HepG2 (cell line): ENCODE data around the gene ZMYND8. TPM values are rescaled to one million over a fixed set of nuclear protein-coding genes. Genes with fewer than 3 reads are reported as not detected.

Source experiments
- ATF3 ChIP-seq: sonication (generic); formaldehyde crosslinking; IDR thresholded peaks from 2 replicates; pipeline ENCODE4 v1.4.0; 2020; ENCODE audit warnings: missing genetic modification reagents
- CBX2 ChIP-seq, 2 experiments: fragments of 200-600 bp in 1 of 2; sonication (generic); formaldehyde crosslinking in 1 of 2; IDR thresholded peaks; 2 replicates each; pipeline versions ENCODE4 v1.7.0 to v1.8.1; 2018 to 2022; ENCODE audit warnings: low read depth in 2 of 2, low read length in 1 of 2, mild to moderate bottlenecking in 1 of 2, missing genetic modification reagents in 1 of 2
- GATAD2A ChIP-seq: IDR thresholded peaks from 2 replicates; pipeline ENCODE4 v1.6.1; 2016
- HIVEP1 ChIP-seq: sonication (generic); formaldehyde crosslinking; IDR thresholded peaks from 2 replicates; pipeline ENCODE4 v1.4.0; 2020; ENCODE audit warnings: mild to moderate bottlenecking, missing genetic modification reagents
- KDM5A ChIP-seq: fragments of 200-600 bp; sonication (generic); IDR thresholded peaks from 2 replicates; pipeline ENCODE4 v1.7.0; 2018; ENCODE audit warnings: antibody characterized with exemption, mild to moderate bottlenecking, low read length, borderline replicate concordance
- LBX2 ChIP-seq: sonication (generic); formaldehyde crosslinking; IDR thresholded peaks from 2 replicates; pipeline ENCODE4 v1.5.0; 2020; ENCODE audit warnings: missing genetic modification reagents, mild to moderate bottlenecking, borderline replicate concordance
- NR3C1 ChIP-seq: sonication (generic); formaldehyde crosslinking; IDR thresholded peaks from 2 replicates; pipeline ENCODE4 v1.4.0; 2020; ENCODE audit warnings: missing genetic modification reagents
- SIN3A ChIP-seq: IDR thresholded peaks from 2 replicates; pipeline ENCODE4 v1.6.1; 2011; ENCODE audit warnings: low read depth, mild to moderate bottlenecking, control low read depth, low read length, borderline replicate concordance
- SNAI1 ChIP-seq: sonication (generic); formaldehyde crosslinking; IDR thresholded peaks from 2 replicates; pipeline ENCODE4 v1.5.0; 2020; ENCODE audit warnings: mild to moderate bottlenecking, missing genetic modification reagents, borderline replicate concordance
- TP53 ChIP-seq: sonication (generic); formaldehyde crosslinking; conservative IDR thresholded peaks from 2 replicates; pipeline ENCODE4 v1.4.0; 2020; ENCODE audit warnings: missing genetic modification reagents
- ZBTB49 ChIP-seq: sonication (generic); formaldehyde crosslinking; IDR thresholded peaks from 2 replicates; pipeline ENCODE4 v1.4.0; 2020; ENCODE audit warnings: missing genetic modification reagents, borderline replicate concordance
- ZC3H13 ChIP-seq: sonication (generic); formaldehyde crosslinking; IDR thresholded peaks from 2 replicates; pipeline ENCODE4 v1.8.1; 2023; ENCODE audit warnings: mild to moderate bottlenecking, missing genetic modification reagents, moderate library complexity
- ZNF234 ChIP-seq: sonication (generic); formaldehyde crosslinking; conservative IDR thresholded peaks from 2 replicates; pipeline ENCODE4 v1.5.1; 2020; ENCODE audit warnings: mild to moderate bottlenecking, missing genetic modification reagents
- ZNF318 ChIP-seq: sonication (generic); formaldehyde crosslinking; IDR thresholded peaks from 2 replicates; pipeline ENCODE4 v1.4.0; 2020; ENCODE audit warnings: mild to moderate bottlenecking, missing genetic modification reagents
- ZNF33B ChIP-seq: sonication (generic); formaldehyde crosslinking; IDR thresholded peaks from 2 replicates; pipeline ENCODE4 v1.5.1; 2020; ENCODE audit warnings: mild to moderate bottlenecking, missing genetic modification reagents
- ZNF460 ChIP-seq: sonication (generic); formaldehyde crosslinking; IDR thresholded peaks from 2 replicates; pipeline ENCODE4 v1.5.1; 2020; ENCODE audit warnings: missing genetic modification reagents, mild to moderate bottlenecking, borderline replicate concordance
- ZNF629 ChIP-seq: sonication (generic); formaldehyde crosslinking; conservative IDR thresholded peaks from 2 replicates; pipeline ENCODE4 v1.5.0; 2020; ENCODE audit warnings: missing genetic modification reagents
- polyA plus RNA-seq, 8 experiments: library from polyadenylated mRNA; depleted of rRNA in 3 of 8; stranded (reverse) in 7 of 8; unstranded in 1 of 8; fragments of >200 nt; fragmentation: Illumina TruSeq in 4 of 8; extraction: Trizol in 4 of 8; gene quantifications; 2 replicates each; pipeline versions ENCODE4 v1.2.1 to v1.2.3, GENCODE V29; 2011 to 2016; ENCODE audit warnings: low read depth in 4 of 8, missing spikeins in 1 of 8, mixed read lengths in 1 of 8; ENCODE audit not compliant: insufficient read depth in 1 of 8
- total RNA-seq, 5 experiments: library from RNA; depleted of rRNA; stranded (reverse); fragments of >200 nt; fragmentation: Illumina TruSeq; extraction: Trizol; gene quantifications; 2 replicates each; pipeline ENCODE4 v1.2.3, GENCODE V29; 2016; ENCODE audit warnings: low read depth in 1 of 5

The ZMYND8 gene
- total and polyA plus RNA-seq, 2 of the 13 experiments (the other 11 are each of a cell fraction or from before 2014, with no cell fraction given): 53.9 to 84.7 TPM

GRCh38 chr20:47353692-47354463 is 2.6 kb downstream of the ZMYND8 start (continued):
- TF ChIP-seq CBX2 (IDR thresholded peaks at IDR 0.05; ENCODE audit: low read depth, low read length) (no peak), CBX2 (CRISPR knock-in tag; IDR thresholded peaks at IDR 0.05; ENCODE audit: low read depth) (no peak), ZNF460 (CRISPR knock-in tag) (no peak), SIN3A (no peak), ZNF318 (CRISPR knock-in tag) (no peak), ZNF234 (CRISPR knock-in tag) (no peak), LBX2 (CRISPR knock-in tag) (no peak), ZBTB49 (CRISPR knock-in tag) (no peak), SNAI1 (CRISPR knock-in tag) (no peak), GATAD2A (CRISPR knock-in tag) (peak; percentile 42), KDM5A (no peak), NR3C1 (CRISPR knock-in tag) (no peak), ATF3 (CRISPR knock-in tag) (no peak), ZNF33B (CRISPR knock-in tag) (no peak), HIVEP1 (CRISPR knock-in tag) (no peak), TP53 (no peak), ZNF629 (no peak), ZC3H13 (no peak)
